ENCODE data around the gene BANP. TPM values are rescaled to one million over a fixed set of nuclear protein-coding genes. Genes with fewer than 3 reads are reported as not detected.
"Not testable (repeated sequence)": the region's sequence is repeated elsewhere in the genome, so short reads cannot be mapped to it uniquely, and the experiment has no call there.

Gene BANP
- total RNA-seq, 1 experiment from 2014 or later = 24.2 TPM

DNA sequence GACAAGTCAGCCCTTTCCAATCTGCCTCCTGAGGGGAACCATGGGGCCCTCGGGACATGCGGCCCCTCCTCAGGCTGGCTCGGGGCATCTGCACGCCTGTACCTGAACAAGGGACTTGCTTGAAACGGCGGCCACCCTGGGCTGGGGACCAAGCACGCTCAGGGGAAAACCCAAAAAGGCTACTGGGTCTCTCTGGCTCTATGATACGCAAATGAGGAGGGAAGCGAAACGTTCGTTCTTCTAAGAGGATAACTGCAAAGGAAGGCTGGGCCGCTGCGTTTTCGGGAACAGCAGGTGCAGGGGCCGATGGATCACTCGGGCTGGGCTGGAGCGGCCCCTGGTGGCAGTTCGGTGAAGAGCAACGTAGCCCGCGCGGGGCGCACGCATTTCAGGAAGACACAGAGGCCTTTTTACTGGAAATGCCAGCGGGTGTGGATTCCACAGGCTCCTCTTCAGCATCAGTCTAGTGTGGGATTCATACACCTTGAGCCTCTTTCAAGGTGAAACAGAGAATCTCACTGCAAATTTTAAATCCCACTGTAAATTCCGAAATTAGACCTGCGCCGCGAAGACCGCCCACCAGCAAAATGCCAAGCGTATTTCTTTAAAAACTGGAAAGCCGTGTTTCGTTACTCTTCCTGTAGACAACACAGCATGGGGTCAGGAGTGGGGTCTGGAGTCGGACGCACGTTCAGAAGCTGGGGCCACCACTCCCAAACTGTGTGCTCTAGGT is 41.9 kb upstream of the BANP start:
- CTCF ChIA-PET; H3K4me2 ChIP-seq (ENCODE audit: low read length); H3K36me3 ChIP-seq (ENCODE audit: low read depth, low read length); H3K27ac ChIP-seq (ENCODE audit: low read length); H3K9me3 ChIP-seq (ENCODE audit: low read length); H3K27me3 ChIP-seq (ENCODE audit: low read length); H2AFZ ChIP-seq (ENCODE audit: low read length); H3K9me2 ChIP-seq (replicated peaks; ENCODE audit: low read length); H3K4me1 ChIP-seq (ENCODE audit: insufficient read depth, low read length); POLR2A ChIA-PET (ENCODE audit: unreplicated experiment); H3F3A ChIP-seq (ENCODE audit: low read length, unreplicated experiment); H3K4me3 ChIP-seq (ENCODE audit: low read length); H3K9ac ChIP-seq (ENCODE audit: low read length); H4K20me1 ChIP-seq (ENCODE audit: low read length); H3K79me2 ChIP-seq (ENCODE audit: low read length); BruUV-seq (replicated peaks): not testable (repeated sequence)
- peak; percentile 67 for DNase-seq
- peak; percentile 62; the same call in 1 of the 2 replicates for TF ChIP-seq CTCF (conservative IDR thresholded peaks at IDR 0.05; ENCODE audit: low read depth, low read length)
- intact Hi-C loops (cut with micrococcal nuclease) = loop anchor here (1.0 kb wide), 1 partner anchor 131 kb away; no protein-coding TSS in a partner anchor
- ATAC-seq = peak; percentile 88

DNA sequence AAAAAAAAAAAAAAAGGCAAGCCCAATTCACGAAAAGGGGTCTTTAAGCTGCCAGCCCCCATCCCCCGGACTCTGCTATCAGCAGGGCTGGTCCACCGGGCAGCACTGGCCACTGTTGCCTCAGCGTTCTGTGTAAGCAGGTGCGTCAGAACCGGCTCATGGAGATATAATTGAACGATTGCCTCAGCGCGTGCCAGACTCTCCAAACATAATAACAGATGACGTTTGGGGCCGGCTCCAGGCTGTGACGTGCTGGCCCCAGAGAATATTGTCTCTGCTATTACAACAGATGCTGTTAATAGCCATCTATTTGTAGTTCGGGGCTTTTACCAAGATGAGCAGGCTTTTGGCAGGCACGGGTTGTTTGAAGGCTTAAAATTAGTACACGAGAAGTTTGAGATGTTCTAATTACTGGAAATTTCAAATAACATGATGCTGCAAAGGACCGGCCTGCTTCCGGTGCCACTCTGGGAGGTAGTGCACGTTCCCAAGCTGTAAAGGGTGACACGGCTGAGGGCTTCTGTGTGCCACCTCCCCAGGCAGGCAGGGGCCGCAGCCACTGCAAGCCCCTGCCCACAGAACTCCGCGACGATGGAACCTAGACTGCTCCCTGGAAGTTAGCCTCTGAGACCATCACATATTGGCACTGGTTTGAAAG is 40.0 kb upstream of the BANP start:
- H3K9me3 ChIP-seq (ENCODE audit: low read length); H3F3A ChIP-seq (ENCODE audit: low read length, unreplicated experiment); H2AFZ ChIP-seq (ENCODE audit: low read length); H4K20me1 ChIP-seq (ENCODE audit: low read length); H3K27me3 ChIP-seq (ENCODE audit: low read length); H3K4me3 ChIP-seq (ENCODE audit: low read length); POLR2A ChIA-PET (ENCODE audit: unreplicated experiment); intact Hi-C loops (cut with micrococcal nuclease); H3K79me2 ChIP-seq (ENCODE audit: low read length); CTCF ChIA-PET; H3K4me1 ChIP-seq (ENCODE audit: insufficient read depth, low read length); BruUV-seq (replicated peaks); H3K36me3 ChIP-seq (ENCODE audit: low read depth, low read length); H3K9me2 ChIP-seq (replicated peaks; ENCODE audit: low read length); H3K9ac ChIP-seq (ENCODE audit: low read length); H3K27ac ChIP-seq (ENCODE audit: low read length); H3K4me2 ChIP-seq (ENCODE audit: low read length): not testable (repeated sequence)
- peak; percentile 16 for DNase-seq
- peak; percentile 48; the same call in 1 of the 2 replicates for ATAC-seq

GRCh38 chr16:87912691-87913090 is 38.5 kb upstream of the BANP start:
- ATAC-seq; BruUV-seq (replicated peaks); H3K4me1 ChIP-seq (ENCODE audit: insufficient read depth, low read length); CTCF ChIA-PET; H3K4me3 ChIP-seq (ENCODE audit: low read length); H2AFZ ChIP-seq (ENCODE audit: low read length); POLR2A ChIA-PET (ENCODE audit: unreplicated experiment); H3K27me3 ChIP-seq (ENCODE audit: low read length); H3K9me2 ChIP-seq (replicated peaks; ENCODE audit: low read length); H3F3A ChIP-seq (ENCODE audit: low read length, unreplicated experiment); H3K36me3 ChIP-seq (ENCODE audit: low read depth, low read length); H3K9ac ChIP-seq (ENCODE audit: low read length); H3K4me2 ChIP-seq (ENCODE audit: low read length); H3K79me2 ChIP-seq (ENCODE audit: low read length); H4K20me1 ChIP-seq (ENCODE audit: low read length); intact Hi-C loops (cut with micrococcal nuclease); H3K27ac ChIP-seq (ENCODE audit: low read length); DNase-seq; H3K9me3 ChIP-seq (ENCODE audit: low read length): not testable (repeated sequence)

DNA sequence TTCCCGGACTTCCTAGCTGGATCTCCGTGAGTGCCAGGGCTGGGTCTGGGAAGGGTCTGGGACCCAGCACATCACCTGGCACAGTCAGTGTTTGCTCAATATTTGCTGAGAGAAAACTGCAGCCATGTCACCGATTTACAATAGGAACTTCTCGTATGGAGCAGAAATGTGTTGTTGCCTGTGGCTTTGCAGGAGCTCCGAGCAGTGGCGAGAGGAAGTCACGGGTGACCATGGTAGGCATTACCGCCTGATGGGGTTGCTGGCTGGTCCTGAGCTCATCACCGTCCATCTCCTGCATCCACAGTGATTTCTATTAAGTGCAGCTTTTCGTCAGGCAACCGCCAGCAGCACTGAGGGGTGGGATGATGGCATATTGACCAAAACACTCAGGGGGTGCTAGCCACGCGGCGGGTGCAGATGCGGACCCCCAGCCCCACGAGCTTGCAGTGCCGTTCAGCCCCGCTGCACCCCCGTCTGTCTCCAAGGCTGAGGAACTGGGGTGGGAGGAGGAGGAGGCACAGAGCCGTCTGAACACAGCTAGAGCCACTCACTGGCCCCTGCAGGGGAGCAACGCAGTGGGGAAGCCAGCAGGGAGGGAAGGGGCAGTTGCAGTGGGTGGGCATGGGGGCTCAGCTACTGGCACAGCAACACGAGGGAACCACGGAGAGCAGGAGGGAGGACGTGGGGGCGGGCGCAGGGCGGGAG is 37.1 kb upstream of the BANP start:
- H3K27me3 ChIP-seq (ENCODE audit: low read length); H3F3A ChIP-seq (ENCODE audit: low read length, unreplicated experiment); H3K4me1 ChIP-seq (ENCODE audit: insufficient read depth, low read length); CTCF ChIA-PET; ATAC-seq; H3K36me3 ChIP-seq (ENCODE audit: low read depth, low read length); H3K4me3 ChIP-seq (ENCODE audit: low read length); H3K4me2 ChIP-seq (ENCODE audit: low read length); H4K20me1 ChIP-seq (ENCODE audit: low read length); intact Hi-C loops (cut with micrococcal nuclease); H3K9ac ChIP-seq (ENCODE audit: low read length); BruUV-seq (replicated peaks); H3K27ac ChIP-seq (ENCODE audit: low read length); H3K9me3 ChIP-seq (ENCODE audit: low read length); H3K9me2 ChIP-seq (replicated peaks; ENCODE audit: low read length); H2AFZ ChIP-seq (ENCODE audit: low read length); DNase-seq; H3K79me2 ChIP-seq (ENCODE audit: low read length): not testable (repeated sequence)
- POLR2A ChIA-PET (ENCODE audit: unreplicated experiment) = interaction anchor here (0.6 kb wide), 1 partner anchor 7 kb away, joined by 4 read pairs; no protein-coding TSS in a partner anchor

Data from PC-3 (cell line).